Ovary (tissue), 9 donors: ENCODE data around the gene TRIM41. TPM values are rescaled to one million over a fixed set of nuclear protein-coding genes. Genes with fewer than 3 reads are reported as not detected.
"Not testable (repeated sequence)": the region's sequence is repeated elsewhere in the genome, so short reads cannot be mapped to it uniquely, and the experiment has no call there.

Experiments used
- DNase-seq, 5 donors: peaks; one replicate each; pipeline ENCODE4 v3.0.0-alpha.2; 2019 to 2020
- H3K27ac ChIP-seq, 2 donors: fragments of 200-600 bp; one replicate each; pipeline versions ENCODE4 v1.5.1 to v1.8.0; 2019 to 2022
- H3K27me3 ChIP-seq: fragments of 200-600 bp; one replicate; pipeline ENCODE4 v1.8.0; 2022
- H3K36me3 ChIP-seq: fragments of 200-600 bp; sonication (generic); one replicate; pipeline ENCODE4 v1.5.1; 2019
- H3K4me1 ChIP-seq: one replicate; pipeline ENCODE4 v1.8.1; 2013; ENCODE audit warnings: mild to moderate bottlenecking, moderate library complexity; ENCODE audit not compliant: insufficient read depth
- H3K4me3 ChIP-seq: fragments of 200-600 bp; sonication (generic); one replicate; pipeline ENCODE4 v1.5.1; 2017
- H3K9me3 ChIP-seq, 2 donors: fragments of 200-600 bp in 1 of 2; sonication (generic) in 1 of 2; one replicate each; pipeline versions ENCODE4 v1.5.1 to v1.8.1; 2013 to 2019; ENCODE audit warnings: mild to moderate bottlenecking in 1 of 2, moderate library complexity in 1 of 2
- CTCF ChIP-seq, 3 donors: fragments of 450-650 bp in 2 of 3; fragments of 200-600 bp in 1 of 3; IDR thresholded peaks; one replicate each; pipeline versions ENCODE4 v1.5.1 to v1.8.0; 2016 to 2022; ENCODE audit warnings: antibody characterized with exemption in 3 of 3, mild to moderate bottlenecking in 1 of 3
- EP300 ChIP-seq: sonication (generic); formaldehyde crosslinking; IDR thresholded peaks from one replicate; pipeline ENCODE4 v1.6.1; 2017; ENCODE audit warnings: antibody characterized with exemption
- POLR2A ChIP-seq: fragments of 450-650 bp; IDR thresholded peaks from one replicate; pipeline ENCODE4 v1.6.1; 2017; ENCODE audit warnings: antibody characterized with exemption, mild to moderate bottlenecking, moderate library complexity
- WGBS, 3 donors: extraction: QIAGEN DNeasy Blood & Tissue Kit in 1 of 3; methylation state at CpG; one replicate each; pipeline versions ENCODE4 v1.1.5 to v1.1.7; 2013 to 2017; 5-methylcytosine and 5-hydroxymethylcytosine counted together
- intact Hi-C, 4 donors: fragments of 100-400 bp; cut with DNase I; formaldehyde crosslinking; loops; one replicate each; pipeline versions ENCODE4 v1.11.0 to v1.15.1; 2022 to 2023
- polyA plus RNA-seq, 2 donors: library from polyadenylated mRNA; stranded (reverse); fragments of 200-250 nt in 1 of 2; fragments of 350-450 nt in 1 of 2; fragmentation: Illumina TruSeq in 1 of 2; extraction: RNeasy Lipid Tissue Mini Kit (QIAGEN cat#74804) in 1 of 2; gene quantifications; one replicate each; pipeline ENCODE4 v1.2.3, GENCODE V29; 2013 to 2014
- total RNA-seq, 7 donors: library from RNA; depleted of rRNA in 2 of 7; stranded (reverse); fragments of >200 nt in 2 of 7; fragmentation: NEBNext Ultra II Directional in 3 of 7; extraction: Animal tissue kit (Norgen Biotek cat#: 25700) in 3 of 7; gene quantifications; one replicate each; pipeline versions ENCODE4 v1.1.0 to v1.2.4, GENCODE V29; 2016 to 2023
- donor health status: DM: no; HTN: no; CAD: no; lungs with moderate emphysema.
- donor health status: DM: no; HTN: no; CAD: no.
- donor health status: Bipolar disorder and iron deficiency.
- donor health status: DM: yes; HTN: yes; CAD: no.
- donor health status: DM: no; HTN: no; CAD: no.
- donor health status: DM: yes; HTN: yes; CAD: no.

The TRIM41 gene
- total and polyA plus RNA-seq, 9 donors = 8.2 to 22.7 (median 15.4) TPM

DNA sequence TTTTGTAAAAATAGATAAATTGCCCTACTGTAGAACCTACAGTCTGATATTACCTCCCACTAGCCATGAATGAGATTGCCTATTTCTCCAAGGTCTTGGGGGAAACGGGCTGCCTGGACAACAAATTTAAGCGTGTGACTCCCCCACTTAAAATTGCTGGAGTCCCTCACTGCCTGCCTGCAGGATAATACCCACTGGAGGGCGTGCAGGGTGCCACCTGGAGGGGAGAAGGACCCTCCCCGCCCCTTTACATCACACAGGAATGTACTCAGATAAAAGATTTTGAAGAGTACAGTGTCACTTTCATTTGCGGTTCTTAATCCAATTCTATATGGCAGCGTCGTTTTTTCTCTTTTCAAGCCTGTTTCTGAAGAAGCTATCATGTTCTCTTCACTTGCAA lies 11.9 kb upstream of the TRIM41 start:
- 39 to 49% (median 42%) methylated on average over 7 of the region's 7 CpGs for WGBS, 3 donors
- no peaks in the 10 kb centered on the region for H3K36me3 ChIP-seq
- DNase-seq = no peak
- H3K9me3 ChIP-seq = no peaks in the 10 kb centered on the region
- intact Hi-C loops = no loop called here
- TF ChIP-seq CTCF (IDR thresholded peaks at IDR 0.05) (no peak), POLR2A (no peak), EP300 (no peak)
- H3K4me3 ChIP-seq = no peak overlapping the region
- no peaks in the 10 kb centered on the region for H3K4me1 ChIP-seq
- no peak overlapping the region for H3K27ac ChIP-seq
- no peaks in the 10 kb centered on the region for H3K27me3 ChIP-seq

DNA sequence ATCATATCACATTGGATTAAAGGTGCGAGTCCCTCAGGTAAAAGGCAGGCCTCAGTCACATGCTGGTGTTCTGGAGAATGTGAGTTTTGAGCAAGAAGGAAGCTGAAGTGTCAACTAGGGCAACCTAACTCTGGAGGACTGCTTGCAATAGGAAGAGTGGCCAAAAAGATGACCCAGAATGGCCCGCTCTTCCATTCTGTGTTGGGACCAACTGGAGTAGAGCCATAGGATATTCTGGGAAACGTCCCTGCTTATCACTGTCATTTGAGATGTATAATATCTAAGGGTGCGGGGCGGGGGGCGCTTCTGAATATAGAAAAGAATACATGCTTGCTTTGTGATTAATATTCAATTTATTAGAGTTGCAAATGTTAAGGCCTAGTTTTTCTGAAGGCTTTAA lies 11.0 kb upstream of the TRIM41 start:
- TF ChIP-seq CTCF (IDR thresholded peaks at IDR 0.05) (no peak), POLR2A (no peak), EP300 (no peak)
- no peak overlapping the region for H3K4me3 ChIP-seq
- no peaks in the 10 kb centered on the region for H3K36me3 ChIP-seq
- 88 to 91% (median 90%) methylated on average over 6 of the region's 6 CpGs for WGBS, 3 donors
- intact Hi-C loops = no loop called here
- no peaks in the 10 kb centered on the region for H3K27me3 ChIP-seq
- peaks cover 2% of the 10 kb centered on the region for H3K4me1 ChIP-seq
- no peak overlapping the region for H3K27ac ChIP-seq
- H3K9me3 ChIP-seq = no peaks in the 10 kb centered on the region
- DNase-seq = no peak

GRCh38 chr5:181212934-181213333 lies 10.1 kb upstream of the TRIM41 start:
- Histone ChIP-seq H3K27ac (no peak overlapping the region), H3K9me3 (no peaks in the 10 kb centered on the region), H3K4me3 (no peak overlapping the region), H3K4me1 (peaks cover 2% of the 10 kb centered on the region), H3K27me3 (no peaks in the 10 kb centered on the region), H3K36me3 (no peaks in the 10 kb centered on the region)
- intact Hi-C loops = no loop called here
- TF ChIP-seq EP300 (no peak), CTCF (IDR thresholded peaks at IDR 0.05) (no peak), POLR2A (no peak)
- DNase-seq = no peak
- WGBS, 3 donors = 63 to 75% (median 70%) methylated on average over 2 of the region's 2 CpGs

DNA sequence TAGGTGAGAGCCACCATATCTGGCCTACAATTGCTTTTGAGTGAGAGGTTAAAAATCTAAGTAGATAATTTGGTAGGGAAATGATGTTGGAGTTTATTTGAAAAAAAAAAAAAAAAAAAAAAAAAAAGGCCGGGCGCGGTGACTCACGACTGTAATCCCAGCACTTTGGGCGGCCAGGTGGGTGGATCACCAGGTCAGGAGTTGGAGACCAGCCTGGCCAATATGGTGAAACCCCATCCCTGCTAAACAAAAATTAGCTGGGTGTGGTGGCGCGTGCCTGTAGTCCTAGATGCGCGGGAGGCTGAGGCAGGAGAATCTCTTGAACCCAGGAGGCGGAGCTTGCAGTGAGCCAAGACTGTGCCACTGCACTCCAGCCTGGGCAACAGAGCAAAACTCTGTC lies 8.8 kb upstream of the TRIM41 start:
- intact Hi-C loops, H3K36me3 ChIP-seq, H3K9me3 ChIP-seq, H3K4me1 ChIP-seq, DNase-seq, H3K4me3 ChIP-seq, H3K27me3 ChIP-seq, H3K27ac ChIP-seq: not testable (repeated sequence)
- WGBS, 3 donors = 86 to 92% (median 91%) methylated on average over 10 of the region's 10 CpGs

DNA sequence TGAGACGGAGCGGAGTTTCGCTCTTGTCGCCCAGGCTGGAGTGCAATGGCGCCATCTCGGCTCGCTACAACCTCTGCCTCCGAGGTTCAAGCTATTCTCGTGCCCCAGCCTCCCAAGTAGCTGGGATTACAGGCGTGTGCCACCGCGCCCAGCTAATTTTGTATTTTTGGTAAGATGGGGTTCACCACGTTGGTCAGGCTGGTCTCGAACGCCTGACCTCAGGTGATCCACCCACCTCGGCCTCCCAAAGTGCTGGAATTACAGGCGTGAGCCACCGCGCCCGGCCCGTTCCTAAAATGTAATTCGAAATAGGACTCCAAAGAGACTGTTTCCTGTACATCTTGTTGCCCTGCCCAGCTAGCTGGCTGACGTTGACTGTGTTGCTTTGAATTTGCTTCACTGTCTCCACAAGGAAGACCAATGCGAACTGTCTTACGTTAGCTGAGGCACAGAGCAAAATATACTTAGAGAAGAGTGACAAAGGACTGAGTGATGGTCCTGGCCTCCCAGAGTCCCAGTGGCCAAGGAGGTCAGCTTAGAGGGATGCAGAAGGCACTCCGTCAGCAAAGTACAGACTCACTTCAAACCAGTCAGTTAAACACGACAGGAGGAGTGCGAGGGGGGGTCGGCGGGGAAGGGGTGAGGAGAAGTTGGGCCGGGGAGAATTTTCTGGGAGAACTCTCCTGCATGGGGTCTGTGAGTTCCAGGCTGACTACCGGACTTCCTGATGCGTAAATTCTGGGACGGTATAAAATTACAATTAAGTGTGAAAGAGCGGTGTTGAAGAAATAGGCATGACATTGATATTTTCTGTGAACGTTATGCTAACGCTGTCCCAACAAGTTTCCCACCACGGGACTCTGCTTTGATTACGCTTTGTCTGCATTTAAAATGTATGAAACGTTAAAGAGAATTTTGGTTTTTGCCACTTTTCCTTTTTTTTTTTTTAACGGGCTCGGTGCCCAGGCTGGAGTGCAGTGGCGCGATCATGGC lies 6.8 kb upstream of the TRIM41 start:
- no peak overlapping the region for H3K27ac ChIP-seq
- intact Hi-C loops = loop anchor here in 1 of 4 donors (2.0 kb wide), 1 partner anchor 25 kb away; no protein-coding TSS in a partner anchor
- WGBS, 3 donors = 28 to 35% (median 29%) methylated on average over 44 of the region's 44 CpGs
- peak in 1 of 5 donors; percentile 42 for DNase-seq
- TF ChIP-seq EP300 = no peak
- no peak for TF ChIP-seq POLR2A
- TF ChIP-seq CTCF (IDR thresholded peaks at IDR 0.05) = no peak
- H3K4me1 ChIP-seq = peaks cover 3% of the 10 kb centered on the region
- no peaks in the 10 kb centered on the region for H3K36me3 ChIP-seq
- H3K4me3 ChIP-seq = peak overlapping the region; percentile 34
- no peaks in the 10 kb centered on the region for H3K9me3 ChIP-seq
- H3K27me3 ChIP-seq = no peaks in the 10 kb centered on the region
